Mesothelial cell of epicardium (in vitro differentiated cells): ENCODE results near the gene ERC1. TPM values are rescaled to one million over a fixed set of nuclear protein-coding genes. Genes with fewer than 3 reads are reported as not detected.

Experiments used
- DNase-seq, 2 experiments: peaks; one replicate each; pipeline ENCODE4 v3.0.0; 2021; ENCODE audit warnings: low spot score in 2 of 2; ENCODE audit not compliant: unreplicated experiment in 2 of 2
- H3K27ac Mint-ChIP-seq: 2 replicates; pipeline ENCODE4 v1.8.0; 2021; ENCODE audit warnings: mixed read lengths
- H3K27me3 Mint-ChIP-seq: 2 replicates; pipeline ENCODE4 v1.8.0; 2021; ENCODE audit warnings: low read depth, mixed read lengths
- H3K36me3 Mint-ChIP-seq: 2 replicates; pipeline ENCODE4 v1.8.0; 2021; ENCODE audit warnings: mixed read lengths
- H3K4me1 Mint-ChIP-seq: 2 replicates; pipeline ENCODE4 v1.8.0; 2021; ENCODE audit warnings: mixed read lengths
- H3K4me3 Mint-ChIP-seq: 2 replicates; pipeline ENCODE4 v1.8.0; 2021; ENCODE audit warnings: mild to moderate bottlenecking, moderate library complexity, mixed read lengths
- H3K9me3 Mint-ChIP-seq: 2 replicates; pipeline ENCODE4 v1.8.0; 2021; ENCODE audit warnings: mixed read lengths
- CTCF ChIP-seq: fragments of 200-600 bp; sonication (generic); IDR thresholded peaks from one replicate; pipeline ENCODE4 v1.5.0; 2021; ENCODE audit warnings: antibody characterized with exemption; ENCODE audit not compliant: unreplicated experiment
- total RNA-seq: library from RNA; stranded (reverse); gene quantifications from 3 replicates; pipeline ENCODE4 v1.2.1, GENCODE V29; 2021

Gene ERC1
- total RNA-seq, 1 donor from 2014 or later = 66.1 TPM

GRCh38 chr12:1291601-1292332, 300.7 kb downstream of the ERC1 start:
- TF ChIP-seq CTCF = no peak
- Mint-ChIP-seq H3K36me3 (peaks cover 26% of the 10 kb centered on the region), H3K4me3 (no peak overlapping the region), H3K27me3 (no peaks in the 10 kb centered on the region), H3K4me1 (peaks cover 15% of the 10 kb centered on the region), H3K9me3 (peaks cover 4% of the 10 kb centered on the region), H3K27ac (no peak overlapping the region)
- no peak for DNase-seq

DNA sequence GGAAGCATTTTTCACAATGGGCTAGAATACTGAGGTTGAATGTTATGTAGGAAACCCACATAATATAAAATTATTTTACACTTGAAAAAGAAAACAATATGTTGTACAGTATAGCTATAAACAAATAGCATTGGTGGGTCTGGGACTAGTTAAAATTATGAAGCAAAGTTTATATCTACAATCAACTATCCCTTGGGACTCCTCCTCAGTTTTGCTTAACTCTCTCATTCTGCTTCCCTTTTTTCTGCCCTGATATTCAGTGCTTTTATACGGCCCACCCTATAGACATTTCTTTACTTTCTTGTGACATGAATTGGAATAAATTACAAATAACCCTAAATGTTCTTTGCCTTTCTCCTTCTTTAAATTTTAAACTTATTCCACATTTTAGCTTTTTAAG, 302.9 kb downstream of the ERC1 start:
- Mint-ChIP-seq H3K27ac (no peak overlapping the region), H3K27me3 (no peaks in the 10 kb centered on the region), H3K36me3 (peaks cover 33% of the 10 kb centered on the region), H3K4me1 (peaks cover 15% of the 10 kb centered on the region), H3K4me3 (no peak overlapping the region), H3K9me3 (peaks cover 7% of the 10 kb centered on the region)
- no peak for TF ChIP-seq CTCF
- DNase-seq = no peak

DNA sequence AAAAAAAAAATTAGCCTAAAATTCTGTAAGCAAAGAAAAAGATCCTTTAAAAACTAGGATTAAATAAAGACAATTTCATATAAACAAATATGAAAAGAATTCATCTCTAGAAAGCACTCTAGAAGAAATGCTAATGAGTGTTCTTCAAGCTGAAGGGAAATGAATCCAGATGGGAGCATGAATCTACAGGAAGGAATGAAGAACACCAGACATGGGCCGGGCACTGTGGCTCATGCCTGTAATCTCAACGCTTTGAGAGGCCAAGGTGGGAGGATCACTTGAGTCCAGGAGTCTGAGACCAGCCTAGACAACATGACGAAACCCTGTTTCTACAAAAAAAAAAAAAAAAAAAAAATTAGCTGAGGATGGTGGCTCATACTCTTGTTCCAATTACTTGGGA, 306.2 kb downstream of the ERC1 start:
- peaks cover 47% of the 10 kb centered on the region for H3K36me3 Mint-ChIP-seq
- no peak for DNase-seq
- H3K27ac Mint-ChIP-seq = no peak overlapping the region
- H3K4me1 Mint-ChIP-seq = peaks cover 10% of the 10 kb centered on the region
- H3K27me3 Mint-ChIP-seq = no peaks in the 10 kb centered on the region
- no peak for TF ChIP-seq CTCF
- H3K4me3 Mint-ChIP-seq = no peak overlapping the region
- H3K9me3 Mint-ChIP-seq = peaks cover 24% of the 10 kb centered on the region

- Mint-ChIP-seq H3K4me3 (no peak overlapping the region), H3K27me3 (no peaks in the 10 kb centered on the region), H3K4me1 (peaks cover 10% of the 10 kb centered on the region), H3K27ac (no peak overlapping the region), H3K36me3 (peaks cover 47% of the 10 kb centered on the region), H3K9me3 (peaks cover 24% of the 10 kb centered on the region)
- TF ChIP-seq CTCF = no peak
- no peak for DNase-seq
These were observed 306.7 kb downstream of the ERC1 start for GRCh38 chr12:1297639-1298175.

GRCh38 chr12:1300460-1300859, 309.4 kb downstream of the ERC1 start:
- H3K9me3 Mint-ChIP-seq = peaks cover 24% of the 10 kb centered on the region
- DNase-seq = no peak
- H3K27ac Mint-ChIP-seq = no peak overlapping the region
- no peak for TF ChIP-seq CTCF
- no peaks in the 10 kb centered on the region for H3K27me3 Mint-ChIP-seq
- peaks cover 6% of the 10 kb centered on the region for H3K4me1 Mint-ChIP-seq
- H3K36me3 Mint-ChIP-seq = peaks cover 45% of the 10 kb centered on the region
- H3K4me3 Mint-ChIP-seq = no peak overlapping the region
